KBM-7 (cell line): ENCODE measurements around the gene BAG5.

Source experiments
- DNase-seq: peaks from one replicate; pipeline ENCODE4 v3.0.0-alpha.2; 2015
- in situ Hi-C: fragments of 300-500 bp; cut with MboI; formaldehyde crosslinking; loops from 2 replicates; pipeline ENCODE4 v1.14.3; 2020; ENCODE audit warnings: low sequenced_read_pairs, low pct_unique_long_range_greater_than_20kb, mixed read lengths

Gene BAG5

GRCh38 chr14:103548463-103549351 is 13.8 kb downstream of the BAG5 start:
- in situ Hi-C loops, result no loop called here
- no peak for DNase-seq

- in situ Hi-C loops, result no loop called here
- DNase-seq, result no peak
These were observed 14.5 kb downstream of the BAG5 start for GRCh38 chr14:103547941-103548462.

GRCh38 chr14:103547455-103547940 is 15.0 kb downstream of the BAG5 start:
- DNase-seq, result no peak
- in situ Hi-C loops, result no loop called here

- peak; percentile 62 for DNase-seq
- in situ Hi-C loops, result no loop called here
These were observed 15.6 kb downstream of the BAG5 start for GRCh38 chr14:103546652-103547454.

- in situ Hi-C loops, result no loop called here
- DNase-seq, result no peak
These were observed 16.4 kb downstream of the BAG5 start for GRCh38 chr14:103545915-103546651.

GRCh38 chr14:103545219-103545914 is 17.1 kb downstream of the BAG5 start:
- no peak for DNase-seq
- in situ Hi-C loops, result no loop called here

- in situ Hi-C loops, result no loop called here
- no peak for DNase-seq
These were observed 17.9 kb downstream of the BAG5 start for GRCh38 chr14:103544388-103545218.

GRCh38 chr14:103543721-103544387 is 18.6 kb downstream of the BAG5 start:
- in situ Hi-C loops, result no loop called here
- no peak for DNase-seq

- no peak for DNase-seq
- in situ Hi-C loops, result no loop called here
These were observed 19.3 kb downstream of the BAG5 start for GRCh38 chr14:103543140-103543539.

- in situ Hi-C loops, result no loop called here
- DNase-seq, result no peak
These were observed 19.8 kb downstream of the BAG5 start for GRCh38 chr14:103542605-103543088.

GRCh38 chr14:103541709-103542604 is 20.5 kb downstream of the BAG5 start:
- in situ Hi-C loops, result no loop called here
- no peak for DNase-seq

- in situ Hi-C loops, result no loop called here
These were observed 21.4 kb downstream of the BAG5 start for GRCh38 chr14:103540821-103541708.

GRCh38 chr14:103539056-103539825 is 23.2 kb downstream of the BAG5 start:
- in situ Hi-C loops, result no loop called here
- peak; percentile 9 for DNase-seq

More at GRCh38 chr14:103540821-103541708, 21.4 kb downstream of the BAG5 start:
- no peak for DNase-seq

GRCh38 chr14:103538291-103539055 is 24.0 kb downstream of the BAG5 start:
- DNase-seq, result no peak
- in situ Hi-C loops, result no loop called here
